GM21576 (cell line): ENCODE measurements around the gene COX4I1.

Experiments
- ATAC-seq: cut with Tn5 transposase; IDR thresholded peaks from one replicate; pipeline ENCODE4 v1.9.1; 2021; ENCODE audit warnings: mild to moderate bottlenecking, moderate library complexity; ENCODE audit not compliant: unreplicated experiment

COX4I1 gene

GRCh38 chr16:85854935-85855334 lies 55.4 kb downstream of the COX4I1 start:
- no peak for ATAC-seq

GRCh38 chr16:85856079-85856478 lies 56.6 kb downstream of the COX4I1 start:
- no peak for ATAC-seq

- no peak for ATAC-seq
These were observed 57.1 kb downstream of the COX4I1 start for GRCh38 chr16:85856585-85856984.
